Measurements from ENCODE around the gene CLEC17A. TPM values are rescaled to one million over a fixed set of nuclear protein-coding genes. Genes with fewer than 3 reads are reported as not detected.
"Not testable (repeated sequence)": the region's sequence is repeated elsewhere in the genome, so short reads cannot be mapped to it uniquely, and the experiment has no call there.

The CLEC17A gene
- total and polyA plus RNA-seq, 5 donors from 2014 or later: 0.25 TPM; not detected in 4

DNA sequence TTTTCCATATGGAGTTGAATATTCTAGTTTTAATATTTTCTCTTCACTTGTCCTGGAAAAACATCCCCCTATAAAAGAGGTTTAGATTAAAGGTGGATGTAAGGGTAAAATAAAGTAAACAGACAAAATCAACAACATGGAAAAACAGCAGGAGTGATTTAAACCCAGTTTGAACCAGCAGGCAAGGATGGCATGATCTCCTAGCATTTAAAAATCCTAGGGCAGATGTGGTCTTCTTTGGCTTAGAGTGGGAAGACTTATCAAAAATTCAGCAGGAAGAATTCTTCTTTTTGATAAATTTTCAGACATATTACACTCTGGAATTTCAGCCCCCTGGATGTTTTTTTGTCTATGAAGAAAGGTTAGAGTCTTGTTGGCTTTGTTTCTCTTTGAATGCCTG lies 36.5 kb downstream of the CLEC17A start:
- no peaks in the 10 kb centered on the region for H3K4me1 ChIP-seq (ENCODE audit: control insufficient read depth, insufficient read depth, low read length, poor library complexity, severe bottlenecking)
- H3K27ac Mint-ChIP-seq: no peak overlapping the region
- H3K4me3 ChIP-seq (ENCODE audit: low read depth, low read length): no peak overlapping the region
- ATAC-seq (ENCODE audit: low read depth in 2 of 2) (no peak), DNase-seq (no peak)
- H3K36me3 ChIP-seq (ENCODE audit: control insufficient read depth, insufficient read depth, low read length): no peaks in the 10 kb centered on the region
- H3K4me1 Mint-ChIP-seq: no peaks in the 10 kb centered on the region
- no peak overlapping the region for H3K27ac ChIP-seq (ENCODE audit: insufficient read depth, low read length, poor library complexity, severe bottlenecking)
- no peak overlapping the region for H3K4me3 Mint-ChIP-seq
- no peaks in the 10 kb centered on the region for H3K36me3 Mint-ChIP-seq
- peaks cover 0 to 14% (median 9%) of the 10 kb centered on the region in 7 donors for H3K9me3 Mint-ChIP-seq
- no peaks in the 10 kb centered on the region for H3K27me3 ChIP-seq (ENCODE audit: control insufficient read depth, insufficient read depth, low read length)
- H3K9me3 ChIP-seq (ENCODE audit: control insufficient read depth in 2 of 2, low read length in 2 of 2): peaks cover 13 to 15% of the 10 kb centered on the region in 2 experiments
- peaks cover 12% of the 10 kb centered on the region for H3K27me3 Mint-ChIP-seq

DNA sequence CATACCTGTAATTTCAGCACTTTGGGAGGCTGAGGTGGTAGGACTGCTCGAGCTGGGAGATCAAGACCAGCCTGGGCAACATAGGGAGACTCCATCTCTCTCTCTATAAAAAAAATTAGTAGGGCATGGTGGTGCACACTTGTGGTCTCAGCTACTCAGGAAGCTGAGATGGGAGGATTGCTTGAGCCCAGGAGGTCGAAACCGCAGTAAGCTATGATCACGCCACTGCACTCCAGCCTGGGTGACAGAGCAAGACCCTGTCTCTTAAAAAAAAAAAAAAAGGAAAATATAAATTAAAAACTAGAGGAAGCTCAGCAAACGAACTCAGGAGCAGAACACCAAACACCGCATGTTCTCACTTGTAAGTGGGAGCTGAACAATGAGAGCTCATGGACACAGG lies 41.6 kb downstream of the CLEC17A start:
- not testable (repeated sequence) for H3K4me3 ChIP-seq (ENCODE audit: low read depth, low read length); H3K9me3 ChIP-seq (ENCODE audit: control insufficient read depth in 2 of 2, low read length in 2 of 2); H3K36me3 ChIP-seq (ENCODE audit: control insufficient read depth, insufficient read depth, low read length); H3K27ac Mint-ChIP-seq; H3K36me3 Mint-ChIP-seq; H3K4me1 ChIP-seq (ENCODE audit: control insufficient read depth, insufficient read depth, low read length, poor library complexity, severe bottlenecking); ATAC-seq (ENCODE audit: low read depth in 2 of 2); H3K27me3 ChIP-seq (ENCODE audit: control insufficient read depth, insufficient read depth, low read length); DNase-seq; H3K4me1 Mint-ChIP-seq; H3K27ac ChIP-seq (ENCODE audit: insufficient read depth, low read length, poor library complexity, severe bottlenecking); H3K4me3 Mint-ChIP-seq
- Mint-ChIP-seq H3K9me3 (peaks cover 0 to 10% (median 7%) of the 10 kb centered on the region in 7 donors), H3K27me3 (peaks cover 16% of the 10 kb centered on the region)

DNA sequence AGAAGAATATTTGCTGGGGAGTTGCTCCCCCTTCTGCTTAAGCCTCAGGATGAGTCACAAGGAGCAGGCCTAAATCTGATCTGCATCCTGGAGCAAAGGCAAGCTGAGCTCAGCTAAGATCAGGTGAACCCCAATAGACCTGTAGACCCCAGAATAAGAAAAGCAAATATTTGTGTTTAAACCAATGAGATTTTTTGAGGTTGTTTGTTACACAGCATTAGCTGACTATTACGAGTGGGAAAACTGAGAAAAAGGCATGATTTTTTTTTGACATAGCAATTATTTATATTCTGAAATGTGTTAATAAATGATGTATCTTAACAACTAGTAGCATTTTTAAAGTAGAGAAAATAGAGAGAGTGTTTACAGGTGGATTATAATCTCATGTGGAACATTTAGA lies 46.7 kb downstream of the CLEC17A start:
- H3K27ac Mint-ChIP-seq: no peak overlapping the region
- H3K36me3 ChIP-seq (ENCODE audit: control insufficient read depth, insufficient read depth, low read length): no peaks in the 10 kb centered on the region
- H3K4me3 ChIP-seq (ENCODE audit: low read depth, low read length): no peak overlapping the region
- no peaks in the 10 kb centered on the region for H3K9me3 ChIP-seq (ENCODE audit: control insufficient read depth in 2 of 2, low read length in 2 of 2)
- no peaks in the 10 kb centered on the region for H3K4me1 ChIP-seq (ENCODE audit: control insufficient read depth, insufficient read depth, low read length, poor library complexity, severe bottlenecking)
- no peak overlapping the region for H3K27ac ChIP-seq (ENCODE audit: insufficient read depth, low read length, poor library complexity, severe bottlenecking)
- H3K27me3 ChIP-seq (ENCODE audit: control insufficient read depth, insufficient read depth, low read length): no peaks in the 10 kb centered on the region
- no peaks in the 10 kb centered on the region for H3K36me3 Mint-ChIP-seq
- H3K4me3 Mint-ChIP-seq: no peak overlapping the region
- ATAC-seq (ENCODE audit: low read depth in 2 of 2): no peak
- peaks cover 0 to 4% (median 2%) of the 10 kb centered on the region in 4 donors for H3K4me1 Mint-ChIP-seq
- DNase-seq: no peak
- peaks cover 0 to 9% (median 3%) of the 10 kb centered on the region in 7 donors for H3K9me3 Mint-ChIP-seq
- H3K27me3 Mint-ChIP-seq: peaks cover 13% of the 10 kb centered on the region

DNA sequence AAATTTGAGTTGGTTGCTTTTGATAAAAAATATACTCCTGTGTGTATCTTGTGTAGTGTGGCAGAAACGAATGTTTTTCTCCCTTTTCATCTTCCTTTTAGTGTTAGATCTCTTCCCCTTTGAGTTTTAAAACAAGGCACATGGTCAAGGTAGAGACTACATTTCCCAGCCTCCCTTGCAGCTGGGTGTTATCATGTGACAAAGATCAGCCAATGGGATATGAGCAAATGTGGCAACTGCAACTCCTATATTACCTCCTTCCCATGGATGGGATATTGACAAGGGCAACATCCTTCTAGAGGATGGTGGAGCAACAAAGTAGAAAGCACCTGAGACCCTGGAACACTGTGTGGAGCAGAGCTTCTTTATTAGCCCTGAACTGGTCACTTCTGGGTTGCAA lies 49.4 kb downstream of the CLEC17A start:
- no peaks in the 10 kb centered on the region for H3K4me1 ChIP-seq (ENCODE audit: control insufficient read depth, insufficient read depth, low read length, poor library complexity, severe bottlenecking)
- no peaks in the 10 kb centered on the region for H3K9me3 ChIP-seq (ENCODE audit: control insufficient read depth in 2 of 2, low read length in 2 of 2)
- H3K27me3 Mint-ChIP-seq: peaks cover 19% of the 10 kb centered on the region
- H3K36me3 ChIP-seq (ENCODE audit: control insufficient read depth, insufficient read depth, low read length): no peaks in the 10 kb centered on the region
- no peaks in the 10 kb centered on the region for H3K36me3 Mint-ChIP-seq
- DNase-seq (peak in 1 of 3 donors; percentile 29), ATAC-seq (ENCODE audit: low read depth in 2 of 2) (no peak)
- peaks cover 0 to 4% (median 2%) of the 10 kb centered on the region in 4 donors for H3K4me1 Mint-ChIP-seq
- no peak overlapping the region for H3K27ac Mint-ChIP-seq
- H3K4me3 Mint-ChIP-seq: no peak overlapping the region
- no peak overlapping the region for H3K27ac ChIP-seq (ENCODE audit: insufficient read depth, low read length, poor library complexity, severe bottlenecking)
- H3K27me3 ChIP-seq (ENCODE audit: control insufficient read depth, insufficient read depth, low read length): no peaks in the 10 kb centered on the region
- peaks cover 0 to 7% (median 4%) of the 10 kb centered on the region in 7 donors for H3K9me3 Mint-ChIP-seq
- no peak overlapping the region for H3K4me3 ChIP-seq (ENCODE audit: low read depth, low read length)

DNA sequence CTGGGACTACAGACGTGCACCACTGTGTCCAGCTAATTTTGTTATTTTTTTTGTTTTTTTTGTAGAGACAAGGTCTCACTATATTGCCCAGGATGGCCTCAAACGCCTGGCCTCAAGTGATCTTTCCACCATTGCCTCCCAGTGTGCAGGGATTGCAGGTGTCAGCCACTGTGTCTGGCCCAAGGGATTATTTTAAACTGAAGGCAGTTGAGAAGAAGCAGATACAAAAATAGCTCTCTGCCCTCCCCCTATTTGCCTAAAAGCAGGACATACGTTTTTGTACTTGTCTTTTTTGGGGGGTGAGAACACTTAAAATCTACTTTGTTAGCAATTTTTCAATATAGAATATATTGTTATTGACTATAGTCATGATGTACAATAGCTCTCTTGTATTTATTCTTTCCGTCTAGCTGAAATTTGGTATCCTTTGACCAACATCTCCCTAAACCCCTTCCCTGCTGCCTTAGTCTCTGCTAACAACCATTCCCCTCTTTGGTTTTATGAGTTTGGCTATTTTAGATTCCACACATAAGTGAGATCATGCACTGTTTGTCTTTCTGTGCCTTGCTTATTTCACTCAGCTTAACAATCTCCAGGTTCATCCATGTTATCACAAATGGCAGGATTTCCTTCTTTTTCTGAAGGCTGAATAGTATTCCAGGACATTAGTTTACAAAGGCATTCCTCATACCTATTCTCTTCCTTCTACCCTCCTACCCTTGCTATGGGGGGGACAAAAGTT lies 56.8 kb downstream of the CLEC17A start:
- Histone ChIP-seq H3K27me3 (ENCODE audit: control insufficient read depth, insufficient read depth, low read length) (no peaks in the 10 kb centered on the region), H3K36me3 (ENCODE audit: control insufficient read depth, insufficient read depth, low read length) (no peaks in the 10 kb centered on the region), H3K4me3 (ENCODE audit: low read depth, low read length) (no peak overlapping the region), H3K9me3 (ENCODE audit: control insufficient read depth in 2 of 2, low read length in 2 of 2) (peaks cover 7% of the 10 kb centered on the region in 2 experiments), H3K4me1 (ENCODE audit: control insufficient read depth, insufficient read depth, low read length, poor library complexity, severe bottlenecking) (no peaks in the 10 kb centered on the region), H3K27ac (ENCODE audit: insufficient read depth, low read length, poor library complexity, severe bottlenecking) (no peak overlapping the region)
- H3K27me3 Mint-ChIP-seq: peaks cover 12% of the 10 kb centered on the region
- H3K9me3 Mint-ChIP-seq: peaks cover 0 to 23% (median 6%) of the 10 kb centered on the region in 7 donors
- H3K4me3 Mint-ChIP-seq: no peak overlapping the region
- no peak for DNase-seq
- no peak overlapping the region for H3K27ac Mint-ChIP-seq
- H3K36me3 Mint-ChIP-seq: peaks cover 5% of the 10 kb centered on the region
- H3K4me1 Mint-ChIP-seq: no peaks in the 10 kb centered on the region
- no peak for ATAC-seq (ENCODE audit: low read depth in 2 of 2)

DNA sequence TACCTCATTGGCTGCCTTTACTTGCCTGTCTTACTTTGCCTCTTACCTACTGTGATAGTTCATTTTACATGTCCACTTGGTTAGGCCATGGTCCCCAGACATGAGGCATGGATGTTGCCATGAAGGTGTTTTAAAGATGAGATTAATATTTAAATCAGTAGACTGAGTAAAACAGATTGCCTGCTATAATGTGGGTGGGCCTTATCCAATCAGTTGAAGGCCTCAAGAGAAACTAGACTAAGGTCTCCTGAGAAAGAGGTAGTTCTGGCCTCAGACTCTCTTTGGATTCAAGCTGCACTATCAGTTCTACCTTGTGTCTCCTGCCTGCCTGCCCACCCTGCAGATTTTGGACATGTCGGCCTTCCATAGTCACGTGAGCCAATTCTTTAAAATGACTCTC lies 65.6 kb downstream of the CLEC17A start:
- H3K4me1 Mint-ChIP-seq: no peaks in the 10 kb centered on the region
- Histone ChIP-seq H3K4me3 (ENCODE audit: low read depth, low read length) (no peak overlapping the region), H3K4me1 (ENCODE audit: control insufficient read depth, insufficient read depth, low read length, poor library complexity, severe bottlenecking) (no peaks in the 10 kb centered on the region), H3K36me3 (ENCODE audit: control insufficient read depth, insufficient read depth, low read length) (no peaks in the 10 kb centered on the region), H3K27me3 (ENCODE audit: control insufficient read depth, insufficient read depth, low read length) (no peaks in the 10 kb centered on the region), H3K27ac (ENCODE audit: insufficient read depth, low read length, poor library complexity, severe bottlenecking) (no peak overlapping the region), H3K9me3 (ENCODE audit: control insufficient read depth in 2 of 2, low read length in 2 of 2) (no peaks in the 10 kb centered on the region)
- H3K27ac Mint-ChIP-seq: no peak overlapping the region
- ATAC-seq (ENCODE audit: low read depth in 2 of 2): no peak
- peaks cover 0 to 6% (median 1%) of the 10 kb centered on the region in 7 donors for H3K9me3 Mint-ChIP-seq
- no peaks in the 10 kb centered on the region for H3K36me3 Mint-ChIP-seq
- H3K4me3 Mint-ChIP-seq: no peak overlapping the region
- H3K27me3 Mint-ChIP-seq: peaks cover 33% of the 10 kb centered on the region
- no peak for DNase-seq

DNA sequence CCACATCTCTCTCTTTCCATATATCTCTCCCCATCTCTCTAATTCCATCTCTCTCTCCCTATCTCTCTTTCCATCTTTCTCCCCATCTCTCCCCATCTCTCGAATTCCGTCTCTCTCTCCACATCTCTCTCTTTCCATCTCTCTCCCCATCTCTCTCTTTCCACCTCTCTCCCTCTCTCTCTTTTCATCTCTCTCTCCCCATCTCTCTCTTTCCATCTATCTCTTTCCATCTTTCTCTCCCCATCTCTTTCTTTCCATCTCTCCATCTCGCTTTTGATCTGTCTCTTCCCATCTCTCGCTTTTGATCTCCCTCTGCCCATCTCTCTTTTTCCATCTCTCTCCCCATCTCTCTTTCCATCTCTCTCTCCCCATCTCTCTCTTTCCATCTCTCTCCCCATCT lies 66.1 kb downstream of the CLEC17A start:
- DNase-seq (no peak), ATAC-seq (ENCODE audit: low read depth in 2 of 2) (no peak)
- Mint-ChIP-seq H3K4me3 (no peak overlapping the region), H3K4me1 (no peaks in the 10 kb centered on the region), H3K27me3 (peaks cover 35% of the 10 kb centered on the region), H3K36me3 (no peaks in the 10 kb centered on the region), H3K9me3 (peaks cover 0 to 6% (median 0%) of the 10 kb centered on the region in 7 donors), H3K27ac (no peak overlapping the region)
- Histone ChIP-seq H3K36me3 (ENCODE audit: control insufficient read depth, insufficient read depth, low read length) (no peaks in the 10 kb centered on the region), H3K27me3 (ENCODE audit: control insufficient read depth, insufficient read depth, low read length) (no peaks in the 10 kb centered on the region), H3K4me3 (ENCODE audit: low read depth, low read length) (no peak overlapping the region), H3K27ac (ENCODE audit: insufficient read depth, low read length, poor library complexity, severe bottlenecking) (no peak overlapping the region), H3K9me3 (ENCODE audit: control insufficient read depth in 2 of 2, low read length in 2 of 2) (no peaks in the 10 kb centered on the region), H3K4me1 (ENCODE audit: control insufficient read depth, insufficient read depth, low read length, poor library complexity, severe bottlenecking) (no peaks in the 10 kb centered on the region)

DNA sequence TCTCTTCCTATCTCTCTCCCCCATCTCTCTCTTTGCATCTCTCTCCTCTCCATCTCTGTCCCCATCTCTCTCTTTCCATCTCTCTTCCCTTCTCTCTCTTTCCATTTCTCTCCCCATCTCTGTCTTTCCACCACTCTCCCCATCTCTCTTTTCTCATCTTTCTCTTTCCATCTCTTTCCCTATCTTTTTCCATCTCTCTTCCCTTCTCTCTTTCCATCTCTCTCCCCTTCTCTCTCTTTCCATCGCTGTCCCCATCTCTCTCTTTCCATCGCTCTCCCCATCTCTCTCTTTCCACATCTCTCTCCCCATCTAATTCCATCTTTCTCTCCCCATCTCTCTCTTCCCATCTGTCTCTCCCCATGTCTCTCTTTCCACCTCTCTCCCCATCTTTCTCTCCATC lies 67.3 kb downstream of the CLEC17A start:
- Histone ChIP-seq H3K27ac (ENCODE audit: insufficient read depth, low read length, poor library complexity, severe bottlenecking) (no peak overlapping the region), H3K27me3 (ENCODE audit: control insufficient read depth, insufficient read depth, low read length) (no peaks in the 10 kb centered on the region), H3K4me3 (ENCODE audit: low read depth, low read length) (no peak overlapping the region), H3K36me3 (ENCODE audit: control insufficient read depth, insufficient read depth, low read length) (no peaks in the 10 kb centered on the region), H3K4me1 (ENCODE audit: control insufficient read depth, insufficient read depth, low read length, poor library complexity, severe bottlenecking) (no peaks in the 10 kb centered on the region), H3K9me3 (ENCODE audit: control insufficient read depth in 2 of 2, low read length in 2 of 2) (no peaks in the 10 kb centered on the region)
- H3K36me3 Mint-ChIP-seq: no peaks in the 10 kb centered on the region
- ATAC-seq (ENCODE audit: low read depth in 2 of 2) (no peak), DNase-seq (no peak)
- peaks cover 0 to 6% (median 0%) of the 10 kb centered on the region in 7 donors for H3K9me3 Mint-ChIP-seq
- H3K27me3 Mint-ChIP-seq: peaks cover 35% of the 10 kb centered on the region
- H3K27ac Mint-ChIP-seq: no peak overlapping the region
- H3K4me3 Mint-ChIP-seq: no peak overlapping the region
- no peaks in the 10 kb centered on the region for H3K4me1 Mint-ChIP-seq
